ENCODE data around the gene TCF20.

Gene TCF20

DNA sequence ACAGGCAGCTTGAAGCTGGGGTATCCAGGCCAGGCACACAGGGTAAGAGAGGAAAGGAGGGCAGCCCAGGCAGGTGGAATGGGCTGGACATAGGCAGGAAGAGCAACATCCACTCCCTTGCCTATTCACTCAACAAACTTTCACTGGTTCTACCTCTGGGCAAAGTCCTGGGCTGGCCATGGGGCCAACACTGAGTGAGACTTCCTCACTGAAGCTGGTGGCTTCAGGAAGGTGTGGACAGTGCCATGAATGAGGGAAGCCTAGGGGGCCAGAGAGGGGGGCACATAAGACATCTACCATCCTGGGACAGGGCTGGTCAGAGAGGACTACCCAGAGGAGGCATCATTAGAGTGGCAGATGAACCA is 44.9 kb upstream of the TCF20 start:
- H3K27ac ChIP-seq = no peak overlapping the region
- H3K27me3 ChIP-seq (ENCODE audit: insufficient read depth, low read depth, severe bottlenecking) = no peaks in the 10 kb centered on the region
- no peak for DNase-seq
- no peak overlapping the region for H3K4me3 ChIP-seq (ENCODE audit: low read depth, low read length)
- H3K9me3 ChIP-seq (ENCODE audit: severe bottlenecking) = no peaks in the 10 kb centered on the region
- no peak for TF ChIP-seq CTCF (IDR thresholded peaks at IDR 0.05; ENCODE audit: low read depth, low read length)
- no peaks in the 10 kb centered on the region for H3K36me3 ChIP-seq

GRCh38 chr22:42314709-42315391 is 44.4 kb upstream of the TCF20 start:
- Histone ChIP-seq H3K27me3 (ENCODE audit: insufficient read depth, low read depth, severe bottlenecking) (no peaks in the 10 kb centered on the region), H3K27ac (peak overlapping the region; percentile 29), H3K4me3 (ENCODE audit: low read depth, low read length) (no peak overlapping the region), H3K36me3 (no peaks in the 10 kb centered on the region), H3K9me3 (ENCODE audit: severe bottlenecking) (no peaks in the 10 kb centered on the region)
- DNase-seq = no peak
- TF ChIP-seq CTCF (IDR thresholded peaks at IDR 0.05; ENCODE audit: low read depth, low read length) = no peak

- no peak overlapping the region for H3K4me3 ChIP-seq (ENCODE audit: low read depth, low read length)
- peak; percentile 77 for TF ChIP-seq CTCF (IDR thresholded peaks at IDR 0.05; ENCODE audit: low read depth, low read length)
- H3K27ac ChIP-seq = peak overlapping the region; percentile 29
- H3K36me3 ChIP-seq = no peaks in the 10 kb centered on the region
- H3K27me3 ChIP-seq (ENCODE audit: insufficient read depth, low read depth, severe bottlenecking) = no peaks in the 10 kb centered on the region
- peak; percentile 73 for DNase-seq
- H3K9me3 ChIP-seq (ENCODE audit: severe bottlenecking) = no peaks in the 10 kb centered on the region
These were observed 43.5 kb upstream of the TCF20 start for GRCh38 chr22:42313804-42314581.

DNA sequence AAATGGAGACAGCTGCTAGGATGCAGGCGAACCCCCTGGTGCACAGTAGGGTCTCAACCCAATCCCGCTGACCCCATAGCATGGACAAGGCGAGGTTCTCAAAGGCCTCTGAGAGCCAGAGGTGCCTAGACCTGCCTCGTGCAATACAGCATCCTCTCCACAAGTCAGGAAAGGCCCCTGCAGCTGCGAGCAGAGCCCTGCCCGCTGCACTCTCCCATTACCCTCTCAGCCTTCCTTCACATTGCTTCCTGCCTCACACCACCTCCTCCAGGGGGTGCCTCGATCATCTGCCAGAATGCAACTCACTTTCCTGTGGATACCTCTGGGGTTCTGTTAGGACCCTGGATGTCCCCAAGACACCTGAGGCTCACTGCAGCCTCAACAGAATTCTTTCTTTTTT is 42.8 kb upstream of the TCF20 start:
- no peak overlapping the region for H3K4me3 ChIP-seq (ENCODE audit: low read depth, low read length)
- TF ChIP-seq CTCF (IDR thresholded peaks at IDR 0.05; ENCODE audit: low read depth, low read length) = no peak
- no peak for DNase-seq
- H3K9me3 ChIP-seq (ENCODE audit: severe bottlenecking) = no peaks in the 10 kb centered on the region
- H3K27me3 ChIP-seq (ENCODE audit: insufficient read depth, low read depth, severe bottlenecking) = no peaks in the 10 kb centered on the region
- no peaks in the 10 kb centered on the region for H3K36me3 ChIP-seq
- no peak overlapping the region for H3K27ac ChIP-seq

DNA sequence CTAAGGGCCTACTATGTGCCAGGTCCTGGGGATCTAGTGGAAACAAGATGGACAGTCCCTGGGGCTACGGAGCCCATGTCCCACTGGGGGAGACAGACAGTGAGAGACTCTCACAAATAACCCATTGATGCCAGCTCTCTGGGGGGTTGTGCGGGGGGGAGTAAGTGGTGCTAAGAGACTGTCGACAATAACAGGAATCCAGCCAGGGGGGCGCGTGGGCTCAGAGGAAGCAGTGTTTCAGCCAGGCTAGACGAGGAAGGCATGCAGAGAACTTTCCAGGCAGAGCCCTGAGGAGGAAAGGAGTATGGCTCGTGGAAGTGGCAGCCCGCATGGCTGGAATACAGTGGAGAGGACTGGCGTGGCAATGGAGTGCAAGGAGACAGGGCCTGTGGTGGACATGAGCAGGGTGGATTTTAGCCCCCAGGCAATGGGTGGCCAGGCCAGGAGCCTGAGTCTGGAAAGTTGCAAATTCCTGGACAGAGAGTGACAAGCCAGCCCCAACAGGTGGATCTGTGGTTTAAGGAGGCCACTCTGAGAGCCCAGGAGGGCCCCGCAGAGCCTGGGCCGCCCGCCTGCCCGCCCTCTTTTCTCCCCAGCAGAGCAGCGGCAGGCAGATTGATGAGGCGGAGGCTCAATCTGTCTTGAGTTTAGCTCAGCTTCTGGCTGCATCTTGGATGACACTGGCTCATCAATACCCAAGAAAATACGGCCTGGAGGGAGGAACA is 40.0 kb upstream of the TCF20 start:
- Histone ChIP-seq H3K36me3 (no peaks in the 10 kb centered on the region), H3K27me3 (ENCODE audit: insufficient read depth, low read depth, severe bottlenecking) (no peaks in the 10 kb centered on the region), H3K9me3 (ENCODE audit: severe bottlenecking) (no peaks in the 10 kb centered on the region), H3K4me3 (ENCODE audit: low read depth, low read length) (no peak overlapping the region), H3K27ac (peak overlapping the region; percentile 28; the same call in 1 of the 2 replicates)
- peak; percentile 54 for DNase-seq
- TF ChIP-seq CTCF (IDR thresholded peaks at IDR 0.05; ENCODE audit: low read depth, low read length) = no peak

All from WERI-Rb-1 (cell line).